MM.1S (cell line): ENCODE measurements around the gene ZNF41.

Source experiments
- DNase-seq: peaks from one replicate; pipeline ENCODE4 v3.0.0-alpha.2; 2015
- H2AFZ ChIP-seq: fragments of 300-600 bp; sonication (generic); 2 replicates; pipeline ENCODE4 v1.6.0; 2016; ENCODE audit warnings: antibody characterized with exemption, low read length
- H3F3A ChIP-seq: fragments of 300-600 bp; sonication (generic); 2 replicates; pipeline ENCODE4 v1.6.1; 2016; ENCODE audit warnings: mild to moderate bottlenecking, antibody characterized with exemption, low read length, moderate library complexity, mixed read lengths; ENCODE audit not compliant: insufficient read depth
- H3K27ac ChIP-seq: fragments of 300-600 bp; sonication (generic); 2 replicates; pipeline ENCODE4 v1.5.1; 2016; ENCODE audit warnings: mild to moderate bottlenecking, low read length
- H3K27me3 ChIP-seq: fragments of 300-600 bp; sonication (generic); replicated peaks from 2 replicates; pipeline ENCODE4 v1.6.0; 2016; ENCODE audit warnings: low read length; ENCODE audit not compliant: insufficient read depth
- H3K36me3 ChIP-seq: fragments of 300-600 bp; sonication (generic); replicated peaks from 2 replicates; pipeline ENCODE4 v1.6.1; 2016; ENCODE audit warnings: mild to moderate bottlenecking, low read length, mixed read lengths; ENCODE audit not compliant: insufficient read depth
- H3K4me1 ChIP-seq: fragments of 300-600 bp; sonication (generic); 2 replicates; pipeline ENCODE4 v1.6.1; 2016; ENCODE audit warnings: low read length, mixed read lengths
- H3K4me2 ChIP-seq: fragments of 300-600 bp; sonication (generic); 2 replicates; pipeline ENCODE4 v1.6.0; 2016; ENCODE audit warnings: low read depth, low read length
- H3K4me3 ChIP-seq: fragments of 300-600 bp; sonication (generic); 2 replicates; pipeline ENCODE4 v1.5.1; 2016; ENCODE audit warnings: low read length, mixed read lengths
- H3K79me2 ChIP-seq: fragments of 300-600 bp; sonication (generic); 2 replicates; pipeline ENCODE4 v1.6.1; 2016; ENCODE audit warnings: mixed run types, low read length, mixed read lengths
- H3K9ac ChIP-seq: fragments of 300-600 bp; sonication (generic); 2 replicates; pipeline ENCODE4 v1.6.1; 2016; ENCODE audit warnings: low read length, mixed read lengths
- H3K9me2 ChIP-seq: fragments of 300-600 bp; sonication (generic); replicated peaks from 2 replicates; pipeline ENCODE4 v1.6.1; 2016; ENCODE audit warnings: mild to moderate bottlenecking, low read length, mixed read lengths; ENCODE audit not compliant: insufficient read depth
- H3K9me3 ChIP-seq: fragments of 300-600 bp; sonication (generic); replicated peaks from 2 replicates; pipeline ENCODE4 v1.6.1; 2016; ENCODE audit warnings: mild to moderate bottlenecking, low read length, mixed read lengths; ENCODE audit not compliant: insufficient read depth
- H4K20me1 ChIP-seq: fragments of 300-600 bp; sonication (generic); 2 replicates; pipeline ENCODE4 v1.6.1; 2016; ENCODE audit warnings: mild to moderate bottlenecking, low read length, moderate library complexity, mixed read lengths; ENCODE audit not compliant: insufficient read depth
- CTCF ChIP-seq: fragments of 300-600 bp; sonication (generic); IDR thresholded peaks from 2 replicates; pipeline ENCODE4 v1.5.1; 2016; ENCODE audit warnings: antibody characterized with exemption, low read length, mixed read lengths
- EZH2 ChIP-seq: fragments of 300-600 bp; sonication (generic); optimal IDR thresholded peaks from 2 replicates; pipeline ENCODE3; 2017; ENCODE audit warnings: low read depth, mild to moderate bottlenecking, antibody characterized with exemption, low read length, mixed read lengths
- EZH2phosphoT487 ChIP-seq: fragments of 300-600 bp; sonication (generic); IDR thresholded peaks from 2 replicates; pipeline ENCODE4 v1.6.1; 2018; ENCODE audit warnings: antibody characterized with exemption, low read length

Gene ZNF41

GRCh38 chrX:47507153-47507867, 24.3 kb upstream of the ZNF41 start:
- Histone ChIP-seq H3K9ac (no peak overlapping the region), H3K4me2 (no peak overlapping the region), H3K4me3 (no peak overlapping the region), H3K9me3 (no peaks in the 10 kb centered on the region), H3K79me2 (no peaks in the 10 kb centered on the region), H3K27ac (no peak overlapping the region), H2AFZ (no peak overlapping the region), H3K9me2 (no peaks in the 10 kb centered on the region), H3F3A (no peaks in the 10 kb centered on the region), H3K36me3 (no peaks in the 10 kb centered on the region), H3K4me1 (peaks cover 10% of the 10 kb centered on the region), H4K20me1 (no peaks in the 10 kb centered on the region), H3K27me3 (no peaks in the 10 kb centered on the region)
- no peak for DNase-seq
- TF ChIP-seq CTCF, result no peak
- TF ChIP-seq EZH2, result no peak
- no peak for TF ChIP-seq EZH2phosphoT487

DNA sequence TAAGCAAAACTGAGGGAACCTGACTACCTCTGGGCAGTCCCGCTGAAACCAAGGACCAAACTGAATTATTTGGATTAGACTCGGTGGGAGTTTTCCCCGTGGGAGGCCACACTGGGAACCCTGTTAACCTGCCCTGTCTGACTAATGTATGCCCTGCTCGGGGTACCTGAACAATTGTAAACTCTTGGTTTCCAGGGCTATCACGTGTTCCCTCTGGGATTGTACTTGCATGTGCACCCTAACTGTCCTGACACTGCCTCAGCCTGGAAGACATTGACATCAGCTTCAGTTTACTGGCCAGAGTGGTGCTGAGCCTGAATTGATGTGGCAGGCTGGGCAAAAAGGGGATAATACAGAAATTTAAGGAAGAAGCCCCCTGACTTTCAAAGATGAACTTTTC, 20.1 kb upstream of the ZNF41 start:
- Histone ChIP-seq H3K4me1 (peaks cover 29% of the 10 kb centered on the region), H3K4me3 (no peak overlapping the region), H3F3A (peaks cover 13% of the 10 kb centered on the region), H3K36me3 (no peaks in the 10 kb centered on the region), H3K4me2 (no peak overlapping the region), H3K9ac (no peak overlapping the region), H4K20me1 (no peaks in the 10 kb centered on the region), H3K27ac (peak overlapping the region; percentile 81; the same call in 1 of the 2 replicates), H3K9me3 (no peaks in the 10 kb centered on the region), H3K9me2 (no peaks in the 10 kb centered on the region), H3K79me2 (no peaks in the 10 kb centered on the region), H2AFZ (no peak overlapping the region), H3K27me3 (no peaks in the 10 kb centered on the region)
- TF ChIP-seq EZH2phosphoT487 (no peak), EZH2 (no peak), CTCF (no peak)
- DNase-seq, result no peak

- TF ChIP-seq CTCF, result no peak
- no peak for TF ChIP-seq EZH2
- no peak for TF ChIP-seq EZH2phosphoT487
- no peaks in the 10 kb centered on the region for H3K9me3 ChIP-seq
- H4K20me1 ChIP-seq, result no peaks in the 10 kb centered on the region
- no peak overlapping the region; the same call in 1 of the 2 replicates for H3K4me2 ChIP-seq
- peaks cover 13% of the 10 kb centered on the region for H3F3A ChIP-seq
- H3K4me1 ChIP-seq, result peaks cover 29% of the 10 kb centered on the region
- H3K79me2 ChIP-seq, result no peaks in the 10 kb centered on the region
- H3K9me2 ChIP-seq, result no peaks in the 10 kb centered on the region
- H3K36me3 ChIP-seq, result no peaks in the 10 kb centered on the region
- peak overlapping the region; percentile 81; the same call in 1 of the 2 replicates for H3K27ac ChIP-seq
- peak; percentile 40 for DNase-seq
- H2AFZ ChIP-seq, result no peak overlapping the region
- no peak overlapping the region for H3K4me3 ChIP-seq
- no peaks in the 10 kb centered on the region for H3K27me3 ChIP-seq
- H3K9ac ChIP-seq, result no peak overlapping the region
These were observed 19.5 kb upstream of the ZNF41 start for GRCh38 chrX:47502316-47503125.
